Measurements from ENCODE around the gene MT1HL1.
"Not testable (repeated sequence)": the region's sequence is repeated elsewhere in the genome, so short reads cannot be mapped to it uniquely, and the experiment has no call there.

The MT1HL1 gene

DNA sequence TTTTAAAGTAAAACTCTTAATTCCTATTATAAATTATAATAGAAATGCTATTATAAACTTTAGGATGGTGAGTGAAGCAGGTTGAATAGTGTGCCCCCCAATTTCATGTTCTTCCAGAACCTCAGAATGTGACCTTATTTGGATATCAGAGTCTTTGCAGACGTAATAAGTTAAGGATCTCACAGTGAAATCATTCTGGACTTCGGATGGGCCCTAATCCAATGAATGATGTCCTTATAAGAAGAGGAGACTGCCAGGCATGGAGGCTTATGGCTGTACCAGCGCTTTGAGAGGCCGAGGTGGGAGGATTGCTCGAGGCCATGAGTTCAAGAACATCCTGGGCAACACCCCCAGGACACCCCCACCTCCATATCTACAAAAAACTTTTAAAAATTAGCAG lies 9.4 kb upstream of the MT1HL1 start:
- DNase-seq = no peak

DNA sequence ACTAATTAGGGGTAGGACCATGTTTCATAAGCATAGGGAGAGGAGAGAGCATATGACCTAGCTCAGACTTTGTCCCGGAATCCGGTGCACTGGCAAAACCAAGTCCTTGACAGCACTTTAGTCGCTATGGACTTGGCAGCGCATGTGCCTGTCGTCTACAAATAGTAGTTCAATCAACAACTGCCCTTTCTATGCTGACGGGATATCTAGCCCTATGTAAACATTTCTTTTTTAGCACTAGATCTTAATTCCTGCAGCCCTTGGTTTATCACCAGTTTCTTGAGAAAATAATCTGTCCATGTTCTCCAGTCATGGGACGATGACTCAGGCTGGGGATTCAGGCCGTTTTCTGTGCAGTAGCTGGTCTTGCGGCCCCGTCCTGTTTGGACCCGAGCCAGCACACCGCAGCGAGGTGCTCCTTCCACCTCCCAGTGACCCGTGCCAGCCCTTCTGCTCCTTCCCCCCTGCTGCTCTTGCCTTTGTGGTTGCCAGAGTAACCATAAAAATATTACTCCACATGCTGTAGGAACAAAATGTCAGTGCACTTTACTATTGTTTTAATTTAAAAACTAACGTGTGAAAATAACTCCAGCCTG lies 8.6 kb upstream of the MT1HL1 start:
- no peak for DNase-seq

DNA sequence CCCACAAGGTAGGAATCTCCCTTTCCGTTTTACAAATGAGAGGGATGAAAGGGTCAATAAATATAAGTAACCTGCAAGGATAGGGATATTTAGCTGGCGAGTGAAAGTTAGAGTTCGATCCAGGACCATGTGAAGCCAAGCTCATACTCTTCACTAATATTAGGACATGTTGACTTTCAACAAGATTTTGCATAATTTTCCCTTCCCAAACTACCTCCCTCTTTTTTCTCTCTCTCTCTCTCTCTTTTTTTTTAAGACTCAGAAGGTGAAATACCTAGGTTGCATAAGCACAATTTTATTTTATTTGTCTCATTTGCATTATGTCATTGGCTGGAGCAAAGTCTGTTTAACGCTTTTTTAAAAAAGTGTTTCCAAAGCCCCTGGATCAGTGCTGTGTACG lies 8.1 kb upstream of the MT1HL1 start:
- no peak for DNase-seq

GRCh38 chr1:237011432-237011831 lies 7.2 kb upstream of the MT1HL1 start:
- DNase-seq = no peak

DNA sequence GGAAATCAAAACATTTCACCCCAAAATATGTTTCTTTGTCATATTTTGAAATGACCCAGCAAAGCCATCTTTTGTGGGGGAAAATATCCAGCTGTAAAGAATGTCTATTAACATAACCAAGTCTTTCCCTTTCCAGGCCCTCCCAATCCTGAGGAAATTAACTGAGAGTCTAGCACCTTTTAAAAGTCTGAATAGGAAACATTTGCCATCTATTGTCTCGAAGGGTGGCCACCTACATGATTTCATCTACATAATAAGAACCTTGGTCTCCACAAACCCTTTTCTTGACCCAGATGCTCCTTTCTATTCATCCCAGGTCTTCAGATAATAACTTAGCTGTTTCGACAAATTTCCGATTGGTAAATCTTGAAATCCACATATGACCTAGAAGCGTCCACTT lies 5.4 kb upstream of the MT1HL1 start:
- no peak for DNase-seq

DNA sequence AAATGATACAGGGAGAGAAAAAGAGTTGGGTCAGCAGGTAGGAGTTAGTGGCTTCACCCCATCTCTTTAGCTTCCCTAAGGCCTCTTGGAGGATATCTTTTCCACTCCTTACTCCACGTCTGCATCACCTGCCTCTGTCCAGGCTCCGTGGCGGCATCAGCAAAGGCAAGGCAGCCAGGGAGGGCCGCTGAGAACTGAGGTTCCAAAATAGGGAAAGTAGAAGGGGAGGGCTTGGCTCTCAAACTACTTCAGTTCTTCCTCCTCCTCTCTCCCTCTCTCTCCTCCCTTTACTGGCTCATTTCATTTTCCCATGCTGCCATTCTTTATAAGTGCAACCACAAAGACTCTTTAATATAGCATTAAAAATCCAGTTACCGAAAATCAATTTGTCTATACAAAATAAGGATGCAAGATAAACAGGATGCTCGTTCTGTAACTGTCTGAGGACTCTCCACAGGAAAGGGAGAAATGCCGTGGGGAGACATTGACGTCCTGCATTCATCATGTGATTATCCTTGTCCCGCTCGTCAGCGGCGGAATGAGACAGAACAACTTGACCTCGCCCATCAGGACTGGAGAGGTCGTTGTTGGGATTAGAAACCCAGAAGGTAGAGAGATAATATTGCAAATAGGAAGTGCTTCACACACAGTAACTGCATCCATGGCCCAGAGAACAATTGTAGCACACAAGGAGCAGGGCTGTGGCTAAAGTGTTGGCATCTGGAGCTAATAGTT lies 3.1 kb upstream of the MT1HL1 start:
- no peak for DNase-seq

GRCh38 chr1:237005674-237006073 lies 1.4 kb upstream of the MT1HL1 start:
- no peak for DNase-seq

GRCh38 chr1:237003516-237003915 lies 725 bp downstream of the MT1HL1 start:
- DNase-seq = no peak

DNA sequence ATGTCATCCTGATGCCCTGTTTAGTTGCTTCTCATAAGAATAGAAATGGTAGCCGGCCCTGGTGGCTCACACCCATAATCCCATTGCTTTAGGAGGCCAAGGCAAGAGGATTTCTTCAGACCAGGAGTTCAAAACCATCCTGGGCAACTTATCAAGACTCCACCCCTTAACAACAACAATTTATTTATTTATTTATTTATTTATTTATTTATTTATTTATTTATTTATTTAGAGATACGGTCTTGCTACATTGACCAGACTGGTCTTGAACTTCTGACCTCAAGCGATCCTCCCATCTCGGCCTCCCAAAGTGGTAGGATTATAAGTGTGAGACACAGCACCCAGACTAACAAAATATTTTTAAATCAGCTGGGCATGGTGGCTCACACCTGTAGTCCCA lies 4.0 kb downstream of the MT1HL1 start:
- DNase-seq = no peak

DNA sequence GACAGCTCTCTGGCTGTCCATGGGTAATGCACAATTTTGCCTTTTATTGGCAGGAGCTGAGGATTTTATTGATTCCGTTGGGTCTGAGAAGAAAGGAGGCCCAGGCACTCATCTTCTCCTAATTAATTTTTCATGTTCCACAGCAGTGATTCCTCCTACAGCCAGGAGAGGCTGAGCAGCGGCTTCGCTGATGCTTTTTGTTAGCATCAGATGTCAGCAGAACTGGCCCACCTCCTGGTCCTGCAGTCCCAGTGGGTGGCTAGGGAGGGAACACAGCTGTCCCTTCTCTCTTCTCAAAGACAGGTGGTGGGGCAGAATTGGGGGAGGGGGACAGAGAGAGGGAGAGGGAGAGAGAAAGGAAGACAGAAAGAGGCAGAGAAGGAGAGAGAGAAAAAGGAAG lies 5.7 kb downstream of the MT1HL1 start:
- DNase-seq = no peak

- no peak for DNase-seq
Observed at GRCh38 chr1:236997882-236998281, 6.4 kb downstream of the MT1HL1 start.

DNA sequence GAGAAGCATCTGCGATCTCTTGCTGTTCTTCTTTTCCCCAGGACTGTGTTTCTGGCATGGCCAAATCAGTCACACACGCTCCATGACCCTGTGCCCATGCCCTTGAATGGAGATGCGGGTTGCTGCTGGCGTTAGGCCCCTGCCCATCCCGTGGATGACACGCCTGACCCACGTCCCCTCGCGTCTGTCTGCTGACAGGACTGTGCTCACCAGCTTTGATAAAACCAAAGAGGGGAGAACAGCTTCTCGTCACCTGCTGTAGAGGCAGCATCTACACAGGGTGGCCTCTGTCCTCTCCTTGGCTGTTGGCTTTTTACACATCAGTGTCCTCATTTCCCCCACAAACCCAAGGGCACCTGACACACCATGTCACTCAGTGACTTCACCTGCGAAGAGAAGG lies 6.9 kb downstream of the MT1HL1 start:
- no peak for DNase-seq

- no peak for DNase-seq
Observed at GRCh38 chr1:236994450-236994849, 9.8 kb downstream of the MT1HL1 start.

GRCh38 chr1:236992449-236992848 lies 11.8 kb downstream of the MT1HL1 start:
- no peak for DNase-seq

DNA sequence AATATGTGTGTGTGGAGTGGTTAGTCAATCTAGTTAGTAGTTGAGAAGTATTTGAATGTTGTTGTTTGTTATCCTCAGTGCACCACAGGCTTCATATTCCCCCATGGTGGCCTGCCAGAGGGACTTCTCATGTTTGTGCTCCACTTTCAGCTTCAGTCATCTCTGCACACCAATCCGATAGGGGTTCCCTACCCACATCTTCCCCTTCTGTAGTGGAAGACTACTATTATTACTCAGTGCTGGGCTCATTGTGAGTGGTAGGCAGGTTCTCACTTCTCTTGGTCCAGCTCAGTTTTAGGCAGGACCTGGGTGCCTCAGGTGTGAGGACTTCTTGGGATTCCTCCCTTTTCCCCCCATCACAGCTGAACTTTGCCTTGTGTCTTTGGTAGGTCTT lies 14.2 kb downstream of the MT1HL1 start:
- DNase-seq = no peak

GRCh38 chr1:236989290-236990051 lies 14.8 kb downstream of the MT1HL1 start:
- no peak for DNase-seq

- DNase-seq = no peak
Observed at GRCh38 chr1:236983818-236984217, 20.4 kb downstream of the MT1HL1 start.

DNA sequence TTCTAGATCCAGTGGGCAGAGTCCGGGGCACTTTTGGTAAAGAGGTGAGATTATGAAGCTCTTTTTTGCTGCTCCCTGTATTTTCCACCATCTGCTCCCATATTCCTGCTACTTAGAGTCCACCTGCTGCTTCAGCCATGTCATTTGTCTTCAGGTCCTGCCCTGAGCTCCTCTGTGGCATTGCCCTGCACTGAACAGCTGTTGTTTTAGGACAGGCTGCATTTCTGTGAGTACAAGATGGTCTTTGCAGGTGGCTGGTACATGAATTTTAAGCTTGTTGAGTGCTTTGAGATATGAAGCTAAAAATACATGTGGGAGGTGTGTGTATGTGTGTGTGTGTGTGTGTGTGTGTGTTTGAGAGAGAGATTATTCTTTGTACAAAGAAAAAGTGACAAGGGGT lies 21.9 kb downstream of the MT1HL1 start:
- no peak for DNase-seq

DNA sequence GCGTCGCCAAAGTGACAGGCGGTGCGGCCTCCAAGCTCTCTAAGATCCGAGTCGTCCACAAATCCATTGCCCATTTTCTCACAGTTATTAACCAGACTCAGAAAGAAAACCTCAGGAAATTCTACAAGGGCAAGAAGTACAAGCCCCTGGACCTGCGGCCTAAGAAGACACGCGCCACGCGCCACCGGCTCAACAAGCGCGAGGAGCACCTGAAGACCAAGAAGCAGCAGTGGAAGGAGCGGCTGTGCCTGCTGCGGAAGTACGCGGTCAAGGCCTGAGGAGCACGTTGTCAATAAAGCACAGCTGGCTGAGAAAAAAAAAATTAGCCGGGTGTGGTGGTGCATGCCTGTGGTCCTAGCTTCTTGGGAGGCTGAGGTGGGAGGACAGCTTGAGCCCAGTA lies 22.8 kb downstream of the MT1HL1 start:
- DNase-seq = not testable (repeated sequence)

DNA sequence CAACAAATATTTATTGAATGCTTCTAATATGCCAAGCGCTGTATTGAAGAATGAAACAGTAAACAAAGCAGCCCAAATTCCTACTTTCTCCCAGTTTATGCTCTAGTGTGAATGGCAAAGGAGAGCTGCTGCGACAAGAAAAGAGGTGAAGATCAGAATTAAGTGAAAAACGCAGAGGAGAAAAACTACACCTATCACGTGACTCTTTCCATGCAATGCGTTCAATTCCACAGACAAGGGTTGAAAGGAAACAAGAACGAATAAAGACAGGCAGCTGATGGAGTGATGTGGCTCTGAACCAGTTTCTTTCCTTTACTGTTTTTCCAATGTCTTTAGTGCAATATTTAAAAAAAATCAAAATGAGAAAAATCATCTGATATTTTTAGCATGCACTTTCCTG lies 23.6 kb downstream of the MT1HL1 start:
- no peak for DNase-seq

- DNase-seq = no peak
Observed at GRCh38 chr1:236979149-236979900, 24.9 kb downstream of the MT1HL1 start.

DNA sequence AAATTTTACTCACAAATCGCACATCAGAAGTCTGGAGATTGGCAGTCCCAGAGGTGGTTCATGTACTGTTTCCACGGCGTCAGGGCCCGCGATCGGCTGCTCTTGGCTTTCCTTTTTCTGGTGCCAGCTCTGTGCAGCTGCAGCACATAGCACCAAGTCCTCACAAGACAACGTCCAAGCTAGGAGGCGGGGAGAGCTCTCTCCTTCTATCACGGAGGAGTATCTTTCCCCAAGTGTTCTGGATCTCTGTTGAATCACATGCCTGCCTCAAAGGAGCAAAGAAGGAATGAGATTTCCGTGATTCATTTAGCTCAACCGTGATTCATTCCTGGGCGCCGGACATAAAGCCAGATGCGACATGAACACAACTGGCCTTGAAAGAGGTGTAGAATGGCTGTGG lies 25.5 kb downstream of the MT1HL1 start:
- no peak for DNase-seq

GRCh38 chr1:236975461-236975860 lies 28.8 kb downstream of the MT1HL1 start:
- DNase-seq = no peak

- DNase-seq = not testable (repeated sequence)
Observed at GRCh38 chr1:236974025-236974424, 30.2 kb downstream of the MT1HL1 start.

Measured in suppressor macrophage treated with lipopolysaccharide for 4 hours (primary cell).